CD4-positive, alpha-beta T cell (primary cell): ENCODE results near the gene AK8. TPM values are rescaled to one million over a fixed set of nuclear protein-coding genes. Genes with fewer than 3 reads are reported as not detected.

Experiments used
- ATAC-seq: fragments of 200-7000 bp; cut with Tn5 transposase; one replicate; pipeline ENCODE4 v1.10.0; 2022; ENCODE audit warnings: mild to moderate bottlenecking; ENCODE audit not compliant: poor library complexity
- CTCF ChIA-PET: fragments of 350-600 bp; sonication (Branson Sonifier 250); formaldehyde crosslinking; loops from one replicate; lab custom pipeline; 2021; ENCODE audit warnings: antibody characterized with exemption, inconsistent platforms; lab: Charles Lee
- POLR2A ChIA-PET: fragments of 350-600 bp; sonication (Branson Sonifier 250); formaldehyde crosslinking; loops from one replicate; lab custom pipeline; 2021; ENCODE audit warnings: antibody characterized with exemption, inconsistent platforms; lab: Charles Lee
- DNase-seq, 14 experiments: peaks; one replicate each; pipeline ENCODE4 v3.0.0-alpha.2; 2013 to 2020; ENCODE audit warnings: mixed read lengths in 2 of 14
- H3K27ac ChIP-seq, 2 donors: one replicate each; pipeline versions ENCODE4 v1.5.1 to v1.7.0; 2013; ENCODE audit warnings: low read length in 2 of 2, low read depth in 1 of 2, mild to moderate bottlenecking in 1 of 2
- H3K27me3 ChIP-seq, 2 experiments: 1 replicate in 1 of 2; 2 replicates in 1 of 2; pipeline versions ENCODE4 v1.6.1 to v1.7.0; 2013; ENCODE audit warnings: low read length in 2 of 2, control low read depth in 1 of 2, mild to moderate bottlenecking in 1 of 2, moderate library complexity in 1 of 2; ENCODE audit not compliant: insufficient read depth in 2 of 2, control insufficient read depth in 1 of 2
- H3K36me3 ChIP-seq: one replicate; pipeline ENCODE4 v1.6.1; 2013; ENCODE audit warnings: low read length, control low read depth; ENCODE audit not compliant: insufficient read depth
- H3K4me1 ChIP-seq: one replicate; pipeline ENCODE4 v1.6.1; 2013; ENCODE audit warnings: low read length, control low read depth; ENCODE audit not compliant: insufficient read depth
- H3K4me3 ChIP-seq: one replicate; pipeline ENCODE4 v1.5.1; 2013; ENCODE audit warnings: mild to moderate bottlenecking, low read length, moderate library complexity
- H3K9me3 ChIP-seq, 2 experiments: 1 replicate in 1 of 2; 2 replicates in 1 of 2; pipeline versions ENCODE4 v1.6.1 to v1.7.0; 2013; ENCODE audit warnings: low read length in 2 of 2, mild to moderate bottlenecking in 2 of 2, control low read depth in 1 of 2, moderate library complexity in 1 of 2; ENCODE audit not compliant: control insufficient read depth in 1 of 2, insufficient read depth in 1 of 2
- H3K27ac Mint-ChIP-seq: one replicate; pipeline ENCODE4 v1.8.0; 2020; ENCODE audit warnings: mixed read lengths
- H3K27me3 Mint-ChIP-seq: one replicate; pipeline ENCODE4 v1.8.0; 2021; ENCODE audit warnings: mixed read lengths
- H3K36me3 Mint-ChIP-seq: one replicate; pipeline ENCODE4 v1.8.0; 2021; ENCODE audit warnings: low read depth, mixed read lengths
- H3K4me1 Mint-ChIP-seq: one replicate; pipeline ENCODE4 v1.8.0; 2021; ENCODE audit warnings: low read depth, mixed read lengths
- H3K4me3 Mint-ChIP-seq: one replicate; pipeline ENCODE4 v1.8.0; 2020; ENCODE audit warnings: mild to moderate bottlenecking, mixed read lengths
- H3K9me3 Mint-ChIP-seq: one replicate; pipeline ENCODE4 v1.8.0; 2020; ENCODE audit warnings: mixed read lengths
- intact Hi-C, 2 experiments: fragments of 100-400 bp; cut with DNase I in 1 of 2; cut with micrococcal nuclease in 1 of 2; formaldehyde crosslinking; loops; one replicate each; pipeline versions ENCODE4 v1.15.1 to v1.9.0; 2023 to 2025; cut with DNase I, micrococcal nuclease
- total RNA-seq, 174 experiments: library from RNA in 2 of 174; stranded (reverse) in 2 of 174; gene quantifications; one replicate each; pipeline ENCODE4 v1.2.3 and lab custom pipeline; 2021 to 2026
- TF ChIP-seq, protein P1 (sequence below): fragments of 200-600 bp; IDR thresholded peaks from one replicate; pipeline ENCODE4 v1.8.0; 2022; ENCODE audit warnings: antibody characterized with exemption, mild to moderate bottlenecking

The AK8 gene
- total RNA-seq, 2 experiments from 2014 or later: not detected

DNA sequence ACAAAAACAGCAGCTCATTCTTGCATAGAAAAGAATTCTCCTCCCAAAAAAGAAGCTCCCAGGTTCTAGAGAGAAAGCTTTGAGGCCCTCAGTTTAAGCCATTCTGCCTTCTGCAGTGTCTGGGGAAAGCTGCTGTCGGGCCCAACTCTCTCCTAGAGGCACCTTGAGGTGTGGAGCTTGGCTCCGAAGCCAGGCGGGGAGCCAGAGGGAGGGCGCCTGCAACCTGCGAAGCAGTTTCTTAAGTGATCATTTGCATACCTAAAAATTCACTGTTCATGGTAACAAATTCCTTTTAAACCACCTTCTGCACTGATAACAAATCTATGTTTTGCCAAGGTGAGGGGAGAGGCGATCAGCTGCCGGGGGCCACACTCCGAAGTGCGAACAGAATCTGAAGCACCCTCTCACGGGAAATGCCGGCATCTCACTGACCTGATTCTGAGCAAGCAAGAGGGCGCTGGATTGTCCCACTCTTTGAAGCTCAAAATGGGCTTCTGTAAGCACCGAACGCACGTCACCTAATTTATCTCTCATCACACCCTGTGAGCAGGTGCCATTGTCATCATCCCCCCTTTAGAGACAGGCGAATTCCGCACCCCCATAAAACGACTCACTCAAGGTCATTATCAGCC lies 121.8 kb downstream of the AK8 start:
- H3K36me3 Mint-ChIP-seq: no peaks in the 10 kb centered on the region
- no peak overlapping the region for H3K4me3 ChIP-seq
- CTCF ChIA-PET: no interaction called here
- no peaks in the 10 kb centered on the region for H3K4me1 Mint-ChIP-seq
- no peaks in the 10 kb centered on the region for H3K9me3 ChIP-seq
- POLR2A ChIA-PET: no interaction called here
- H3K4me3 Mint-ChIP-seq: no peak overlapping the region
- ATAC-seq (no peak), DNase-seq (no peak)
- TF ChIP-seq, protein P1, sequence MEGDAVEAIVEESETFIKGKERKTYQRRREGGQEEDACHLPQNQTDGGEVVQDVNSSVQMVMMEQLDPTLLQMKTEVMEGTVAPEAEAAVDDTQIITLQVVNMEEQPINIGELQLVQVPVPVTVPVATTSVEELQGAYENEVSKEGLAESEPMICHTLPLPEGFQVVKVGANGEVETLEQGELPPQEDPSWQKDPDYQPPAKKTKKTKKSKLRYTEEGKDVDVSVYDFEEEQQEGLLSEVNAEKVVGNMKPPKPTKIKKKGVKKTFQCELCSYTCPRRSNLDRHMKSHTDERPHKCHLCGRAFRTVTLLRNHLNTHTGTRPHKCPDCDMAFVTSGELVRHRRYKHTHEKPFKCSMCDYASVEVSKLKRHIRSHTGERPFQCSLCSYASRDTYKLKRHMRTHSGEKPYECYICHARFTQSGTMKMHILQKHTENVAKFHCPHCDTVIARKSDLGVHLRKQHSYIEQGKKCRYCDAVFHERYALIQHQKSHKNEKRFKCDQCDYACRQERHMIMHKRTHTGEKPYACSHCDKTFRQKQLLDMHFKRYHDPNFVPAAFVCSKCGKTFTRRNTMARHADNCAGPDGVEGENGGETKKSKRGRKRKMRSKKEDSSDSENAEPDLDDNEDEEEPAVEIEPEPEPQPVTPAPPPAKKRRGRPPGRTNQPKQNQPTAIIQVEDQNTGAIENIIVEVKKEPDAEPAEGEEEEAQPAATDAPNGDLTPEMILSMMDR: no peak
- H3K27ac ChIP-seq: no peak overlapping the region
- no peaks in the 10 kb centered on the region for H3K36me3 ChIP-seq
- H3K27me3 Mint-ChIP-seq: peaks cover 15% of the 10 kb centered on the region
- intact Hi-C loops: no loop called here
- no peaks in the 10 kb centered on the region for H3K4me1 ChIP-seq
- H3K27ac Mint-ChIP-seq: no peak overlapping the region
- H3K9me3 Mint-ChIP-seq: no peaks in the 10 kb centered on the region
- peaks cover 0 to 2% of the 10 kb centered on the region in 2 experiments for H3K27me3 ChIP-seq

DNA sequence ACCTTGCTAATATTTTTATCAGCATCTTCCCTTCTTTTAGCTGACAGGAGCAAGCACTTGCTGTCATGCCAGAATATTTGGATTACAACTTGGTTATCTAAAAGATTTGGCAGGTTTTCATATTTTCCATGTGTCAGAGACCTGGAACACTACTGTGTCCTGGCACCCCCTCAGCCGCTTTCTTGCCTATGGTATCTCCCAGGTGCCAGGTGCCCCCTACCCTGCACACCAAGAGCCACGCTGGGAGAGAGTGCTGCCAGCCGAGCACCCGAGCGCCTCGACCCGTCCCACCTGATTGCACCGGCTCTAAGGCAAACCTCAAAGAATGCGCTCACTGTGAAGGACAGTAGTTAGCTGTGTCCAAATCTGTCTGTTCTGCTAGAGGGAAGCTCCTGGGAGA lies 123.0 kb downstream of the AK8 start:
- Mint-ChIP-seq H3K36me3 (no peaks in the 10 kb centered on the region), H3K4me1 (no peaks in the 10 kb centered on the region), H3K27me3 (peaks cover 10% of the 10 kb centered on the region), H3K9me3 (no peaks in the 10 kb centered on the region), H3K27ac (no peak overlapping the region), H3K4me3 (no peak overlapping the region)
- Histone ChIP-seq H3K4me1 (no peaks in the 10 kb centered on the region), H3K36me3 (no peaks in the 10 kb centered on the region), H3K27ac (no peak overlapping the region), H3K27me3 (peaks cover 0 to under 1% of the 10 kb centered on the region in 2 experiments), H3K4me3 (no peak overlapping the region), H3K9me3 (no peaks in the 10 kb centered on the region)
- CTCF ChIA-PET: no interaction called here
- DNase-seq (no peak), ATAC-seq (no peak)
- TF ChIP-seq, protein P1: no peak
- intact Hi-C loops: no loop called here
- POLR2A ChIA-PET: no interaction called here

DNA sequence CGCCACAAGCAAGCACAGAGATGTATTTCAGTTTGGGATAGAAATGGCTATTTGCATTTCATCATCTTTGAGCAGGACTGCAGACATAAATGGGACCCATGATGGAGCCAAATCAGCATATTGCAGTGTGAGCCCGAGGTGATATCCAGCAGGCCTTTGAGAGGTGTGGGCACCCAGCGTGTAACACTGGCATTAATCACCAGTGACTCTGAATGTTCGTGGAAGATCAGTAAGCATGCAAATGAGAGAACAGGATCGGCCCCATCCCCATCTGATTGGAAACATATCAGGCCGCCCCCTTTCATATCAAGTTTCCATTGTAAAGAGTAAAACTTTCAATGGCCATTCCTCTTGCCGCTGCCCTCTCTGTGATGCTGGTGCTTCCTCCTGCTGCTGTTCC lies 123.8 kb downstream of the AK8 start:
- Mint-ChIP-seq H3K27ac (no peak overlapping the region), H3K4me3 (no peak overlapping the region), H3K4me1 (no peaks in the 10 kb centered on the region), H3K36me3 (no peaks in the 10 kb centered on the region), H3K27me3 (peaks cover 2% of the 10 kb centered on the region), H3K9me3 (no peaks in the 10 kb centered on the region)
- H3K4me1 ChIP-seq: no peaks in the 10 kb centered on the region
- DNase-seq: no peak
- TF ChIP-seq, protein P1: no peak
- intact Hi-C loops: no loop called here
- no peaks in the 10 kb centered on the region for H3K36me3 ChIP-seq
- ChIA-PET CTCF (no interaction called here), POLR2A (no interaction called here)
- H3K4me3 ChIP-seq: no peak overlapping the region
- H3K27me3 ChIP-seq: no peaks in the 10 kb centered on the region
- no peaks in the 10 kb centered on the region for H3K9me3 ChIP-seq
- no peak for ATAC-seq
- no peak overlapping the region for H3K27ac ChIP-seq
